ENCODE data around the gene TTLL11. TPM values are rescaled to one million over a fixed set of nuclear protein-coding genes. Genes with fewer than 3 reads are reported as not detected.

The TTLL11 gene
- total RNA-seq, 1 experiment from 2014 or later, result 1.5 TPM

DNA sequence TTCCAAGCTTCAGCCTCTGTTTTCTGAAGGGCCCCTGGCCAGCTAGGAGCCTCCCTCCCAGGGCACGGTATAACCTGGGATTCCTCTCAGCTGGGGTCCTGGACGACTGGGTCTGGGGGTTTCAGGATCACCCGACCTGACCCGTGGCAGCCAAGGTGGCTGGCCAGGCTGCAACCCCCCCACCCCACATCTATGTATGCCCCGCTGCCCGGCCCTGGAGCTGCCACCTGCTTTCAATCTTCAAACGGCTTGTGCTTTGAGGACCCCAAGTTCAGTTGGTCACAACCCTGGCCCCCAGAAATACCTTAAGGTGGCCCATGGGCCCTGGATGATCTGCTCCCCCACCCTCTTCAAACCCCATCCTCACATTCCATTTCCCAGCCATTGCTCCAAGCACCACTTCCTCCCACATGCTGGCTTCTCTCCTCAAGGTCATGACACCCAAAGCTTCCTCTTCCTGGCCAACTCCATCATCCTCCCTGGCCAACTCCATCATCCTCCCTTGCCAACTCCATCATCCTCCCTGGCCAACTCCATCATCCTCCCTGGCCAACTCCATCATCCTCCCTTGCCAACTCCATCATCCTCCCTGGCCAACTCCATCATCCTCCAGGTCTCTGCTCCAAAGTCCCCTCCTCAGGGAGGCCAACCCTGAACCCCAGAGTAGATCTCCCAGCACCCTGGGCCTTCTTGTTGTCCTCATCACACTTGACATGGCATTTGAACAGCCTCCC, 17.2 kb upstream of the TTLL11 start:
- Histone ChIP-seq H3K14ac (ENCODE audit: insufficient read depth, low read length) (no peak overlapping the region; the same call in 1 of the 2 replicates), H3K79me2 (ENCODE audit: insufficient read depth, low read length) (no peaks in the 10 kb centered on the region), H2BK12ac (ENCODE audit: insufficient read length, low read depth, low read length) (no peak overlapping the region), H3K18ac (ENCODE audit: insufficient read length, low read depth, low read length) (no peak overlapping the region), H4K20me1 (ENCODE audit: control insufficient read depth, insufficient read depth, insufficient read length) (no peaks in the 10 kb centered on the region), H4K91ac (ENCODE audit: insufficient read length, low read depth, low read length) (no peak overlapping the region), H3T11ph (ENCODE audit: low read length) (no peak overlapping the region), H2AK5ac (ENCODE audit: insufficient read length, low read length) (no peak overlapping the region), H3K23ac (ENCODE audit: insufficient read length, low read depth, low read length) (no peak overlapping the region), H2BK20ac (ENCODE audit: low read depth, low read length, poor library complexity, severe bottlenecking) (no peak overlapping the region), H3K79me1 (ENCODE audit: insufficient read depth, low read depth, low read length, poor library complexity, severe bottlenecking) (no peaks in the 10 kb centered on the region), H3K4me1 (ENCODE audit: insufficient read depth, low read length) (no peaks in the 10 kb centered on the region; the same call in 1 of the 2 replicates), H4K8ac (replicated peaks; ENCODE audit: insufficient read length, low read depth, low read length) (no peak overlapping the region), H2BK5ac (ENCODE audit: insufficient read length, low read length) (no peak overlapping the region), H4K5ac (ENCODE audit: insufficient read length, low read depth, low read length) (no peak overlapping the region), H3K9ac (ENCODE audit: extremely low read depth, insufficient read length, low read length) (no peak overlapping the region), H3K23me2 (ENCODE audit: insufficient read length, low read depth, low read length, poor library complexity, severe bottlenecking) (no peaks in the 10 kb centered on the region), H2AFZ (ENCODE audit: low read length) (no peak overlapping the region), H3K4me2 (ENCODE audit: insufficient read depth, insufficient read length, low read length) (no peak overlapping the region), H3K56ac (ENCODE audit: insufficient read length, low read depth, low read length) (no peak overlapping the region), H2BK15ac (ENCODE audit: low read depth, low read length) (no peak overlapping the region), H3K27ac (ENCODE audit: insufficient read length, low read depth, low read length) (no peak overlapping the region), H3K27me3 (ENCODE audit: insufficient read depth, low read length) (no peaks in the 10 kb centered on the region), H2BK120ac (ENCODE audit: low read depth, low read length, poor library complexity, severe bottlenecking) (no peak overlapping the region), H3K9me3 (ENCODE audit: control insufficient read depth, low read depth, low read length) (no peaks in the 10 kb centered on the region), H3K4ac (ENCODE audit: low read depth, low read length) (no peak overlapping the region)
- peaks cover 27 to 51% of the 10 kb centered on the region in 2 experiments for H3K4me1 Mint-ChIP-seq
- DNase-seq, result no peak
- no peak overlapping the region for H3K27ac Mint-ChIP-seq
- peaks cover 2% of the 10 kb centered on the region for H3K27me3 Mint-ChIP-seq (ENCODE audit: low read depth)
- no peaks in the 10 kb centered on the region for H3K9me3 Mint-ChIP-seq
- TF ChIP-seq, protein P1, sequence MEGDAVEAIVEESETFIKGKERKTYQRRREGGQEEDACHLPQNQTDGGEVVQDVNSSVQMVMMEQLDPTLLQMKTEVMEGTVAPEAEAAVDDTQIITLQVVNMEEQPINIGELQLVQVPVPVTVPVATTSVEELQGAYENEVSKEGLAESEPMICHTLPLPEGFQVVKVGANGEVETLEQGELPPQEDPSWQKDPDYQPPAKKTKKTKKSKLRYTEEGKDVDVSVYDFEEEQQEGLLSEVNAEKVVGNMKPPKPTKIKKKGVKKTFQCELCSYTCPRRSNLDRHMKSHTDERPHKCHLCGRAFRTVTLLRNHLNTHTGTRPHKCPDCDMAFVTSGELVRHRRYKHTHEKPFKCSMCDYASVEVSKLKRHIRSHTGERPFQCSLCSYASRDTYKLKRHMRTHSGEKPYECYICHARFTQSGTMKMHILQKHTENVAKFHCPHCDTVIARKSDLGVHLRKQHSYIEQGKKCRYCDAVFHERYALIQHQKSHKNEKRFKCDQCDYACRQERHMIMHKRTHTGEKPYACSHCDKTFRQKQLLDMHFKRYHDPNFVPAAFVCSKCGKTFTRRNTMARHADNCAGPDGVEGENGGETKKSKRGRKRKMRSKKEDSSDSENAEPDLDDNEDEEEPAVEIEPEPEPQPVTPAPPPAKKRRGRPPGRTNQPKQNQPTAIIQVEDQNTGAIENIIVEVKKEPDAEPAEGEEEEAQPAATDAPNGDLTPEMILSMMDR (conservative IDR thresholded peaks at IDR 0.05), result no peak
- no peak overlapping the region for H3K4me3 Mint-ChIP-seq
- no peaks in the 10 kb centered on the region for H3K36me3 Mint-ChIP-seq (ENCODE audit: insufficient read depth in 1 of 3, low read depth in 3 of 3)
- WGBS (ENCODE audit: extremely low coverage, insufficient read length, low lambda C conversion rate), result no CpG with 5 or more reads among the region's 7 CpGs

All from H9 (cell line).